ENCODE results near the gene RGS12. TPM values are rescaled to one million over a fixed set of nuclear protein-coding genes. Genes with fewer than 3 reads are reported as not detected.
A peak's percentile ranks its signal among the peaks of the same experiment; 100 is the strongest.

Gene RGS12
- total RNA-seq, 1 donor from 2014 or later, result 10.6 TPM

- DNase-seq, result no peak
- TF ChIP-seq CTCF (IDR thresholded peaks at IDR 0.05), result no peak
- no peaks in the 10 kb centered on the region for H3K36me3 Mint-ChIP-seq (ENCODE audit: low read depth)
- ChIA-PET CTCF (no interaction called here), POLR2A (no interaction called here)
- H3K27ac Mint-ChIP-seq, result peak overlapping the region; percentile 75
- no peaks in the 10 kb centered on the region for H3K9me3 Mint-ChIP-seq
- no peaks in the 10 kb centered on the region for H3K27me3 Mint-ChIP-seq
- peak overlapping the region; percentile 19 for H3K4me3 Mint-ChIP-seq
- intact Hi-C loops (cut with micrococcal nuclease), result loop anchor here (1.0 kb wide), 1 partner anchor 9 kb away; no protein-coding TSS in a partner anchor
- ATAC-seq (ENCODE audit: low read depth), result no peak
- H3K4me1 Mint-ChIP-seq, result peaks cover 45% of the 10 kb centered on the region
Measured at GRCh38 chr4:3301450-3302172, 8.8 kb downstream of the RGS12 start.

- peak overlapping the region; percentile 75 for H3K27ac Mint-ChIP-seq
- H3K9me3 Mint-ChIP-seq, result no peaks in the 10 kb centered on the region
- intact Hi-C loops (cut with micrococcal nuclease), result loop anchor here (1.0 kb wide), 1 partner anchor 10 kb away; no protein-coding TSS in a partner anchor
- ChIA-PET POLR2A (no interaction called here), CTCF (no interaction called here)
- H3K27me3 Mint-ChIP-seq, result no peaks in the 10 kb centered on the region
- peak overlapping the region; percentile 64 for H3K4me3 Mint-ChIP-seq
- no peak for TF ChIP-seq CTCF (IDR thresholded peaks at IDR 0.05)
- ATAC-seq (ENCODE audit: low read depth), result peak; percentile 80
- H3K4me1 Mint-ChIP-seq, result peaks cover 47% of the 10 kb centered on the region
- no peaks in the 10 kb centered on the region for H3K36me3 Mint-ChIP-seq (ENCODE audit: low read depth)
- peak; percentile 32 for DNase-seq
Measured at GRCh38 chr4:3302173-3302785, 9.5 kb downstream of the RGS12 start.

GRCh38 chr4:3302786-3303564 is 10.2 kb downstream of the RGS12 start:
- no peak for TF ChIP-seq CTCF (IDR thresholded peaks at IDR 0.05)
- Mint-ChIP-seq H3K4me1 (peaks cover 47% of the 10 kb centered on the region), H3K27ac (peak overlapping the region; percentile 75), H3K4me3 (peak overlapping the region; percentile 64), H3K9me3 (no peaks in the 10 kb centered on the region), H3K27me3 (no peaks in the 10 kb centered on the region), H3K36me3 (ENCODE audit: low read depth) (no peaks in the 10 kb centered on the region)
- ChIA-PET POLR2A (interaction anchor here (1.1 kb wide), 1 partner anchor 45 kb away, joined by 3 read pairs; no protein-coding TSS in a partner anchor), CTCF (no interaction called here)
- ATAC-seq (ENCODE audit: low read depth), result peak; percentile 12
- intact Hi-C loops (cut with micrococcal nuclease), result loop anchor here (1.0 kb wide), 1 partner anchor 11 kb away; no protein-coding TSS in a partner anchor
- no peak for DNase-seq

GRCh38 chr4:3303565-3303824 is 10.7 kb downstream of the RGS12 start:
- no peak for TF ChIP-seq CTCF (IDR thresholded peaks at IDR 0.05)
- DNase-seq (no peak), ATAC-seq (ENCODE audit: low read depth) (no peak)
- Mint-ChIP-seq H3K36me3 (ENCODE audit: low read depth) (no peaks in the 10 kb centered on the region), H3K4me1 (peaks cover 47% of the 10 kb centered on the region), H3K4me3 (peak overlapping the region; percentile 64), H3K9me3 (no peaks in the 10 kb centered on the region), H3K27me3 (no peaks in the 10 kb centered on the region), H3K27ac (no peak overlapping the region)
- intact Hi-C loops (cut with micrococcal nuclease), result no loop called here
- ChIA-PET POLR2A (interaction anchor here (1.1 kb wide), 1 partner anchor 46 kb away, joined by 3 read pairs; no protein-coding TSS in a partner anchor), CTCF (no interaction called here)

Data from activated B cell treated with CpG ODN at 0.5 μM for 24 hours (primary cell).